ENCODE results near the gene OSER1.
"Not testable (repeated sequence)": the region's sequence is repeated elsewhere in the genome, so short reads cannot be mapped to it uniquely, and the experiment has no call there.

The OSER1 gene

GRCh38 chr20:44235702-44236101 lies 25.1 kb upstream of the OSER1 start:
- TF ChIP-seq CTCF (IDR thresholded peaks at IDR 0.05; ENCODE audit: low read depth, low read length, missing control alignments) = no peak
- DNase-seq (ENCODE audit: low read depth) = no peak

GRCh38 chr20:44234566-44235317 lies 24.2 kb upstream of the OSER1 start:
- no peak for DNase-seq (ENCODE audit: low read depth)
- TF ChIP-seq CTCF (IDR thresholded peaks at IDR 0.05; ENCODE audit: low read depth, low read length, missing control alignments) = no peak
- H3K4me3 ChIP-seq (ENCODE audit: low read depth, low read length) = no peak overlapping the region

More at GRCh38 chr20:44235702-44236101, 25.1 kb upstream of the OSER1 start:
- no peak overlapping the region for H3K4me3 ChIP-seq (ENCODE audit: low read depth, low read length)

DNA sequence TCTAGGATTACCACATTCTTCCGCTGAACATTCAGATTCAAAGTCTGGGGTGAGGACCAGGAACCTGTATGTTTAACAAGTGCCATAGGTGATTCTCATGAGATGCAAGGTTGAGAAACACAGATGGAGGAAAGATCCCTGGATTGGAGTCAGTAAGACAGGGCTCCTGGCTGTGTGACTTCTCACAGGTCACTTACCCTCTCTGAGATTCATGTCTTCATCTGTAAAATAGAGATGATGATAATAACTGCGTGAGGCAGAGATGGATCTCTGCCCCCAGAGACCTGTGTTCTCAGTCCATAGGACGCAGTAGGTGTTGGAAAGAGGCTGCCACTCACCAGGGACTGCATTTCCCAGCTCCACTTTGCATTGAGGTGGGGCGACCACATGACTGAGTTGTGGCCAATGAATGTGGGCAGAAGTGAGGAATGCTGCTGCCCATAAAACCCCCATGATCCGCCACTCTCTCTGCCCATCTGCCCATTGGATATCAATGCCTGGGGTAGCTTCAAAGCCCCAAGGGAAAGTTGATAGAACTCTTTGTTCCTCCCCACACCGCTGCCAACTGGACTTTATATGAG lies 23.0 kb upstream of the OSER1 start:
- TF ChIP-seq CTCF (IDR thresholded peaks at IDR 0.05; ENCODE audit: low read depth, low read length, missing control alignments) = no peak
- DNase-seq (ENCODE audit: low read depth) = no peak
- no peak overlapping the region for H3K4me3 ChIP-seq (ENCODE audit: low read depth, low read length)

DNA sequence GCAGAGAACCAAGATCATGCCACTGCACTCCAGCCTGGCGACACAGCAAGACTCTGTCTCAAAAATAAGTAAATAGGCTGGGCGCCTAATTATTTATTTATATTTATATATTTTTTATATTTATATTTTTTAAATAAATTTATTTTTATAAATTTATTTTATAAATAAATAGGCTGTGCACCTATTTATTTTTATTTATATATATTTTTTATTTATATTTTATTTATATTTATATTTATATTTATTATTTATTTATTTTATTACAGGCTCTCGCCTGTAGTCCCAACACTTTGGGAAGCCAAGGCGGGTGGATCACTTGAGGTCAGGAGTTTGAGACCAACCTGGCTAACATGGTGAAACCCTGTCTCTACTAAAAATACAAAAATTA lies 21.9 kb upstream of the OSER1 start:
- not testable (repeated sequence) for DNase-seq (ENCODE audit: low read depth); H3K4me3 ChIP-seq (ENCODE audit: low read depth, low read length)

DNA sequence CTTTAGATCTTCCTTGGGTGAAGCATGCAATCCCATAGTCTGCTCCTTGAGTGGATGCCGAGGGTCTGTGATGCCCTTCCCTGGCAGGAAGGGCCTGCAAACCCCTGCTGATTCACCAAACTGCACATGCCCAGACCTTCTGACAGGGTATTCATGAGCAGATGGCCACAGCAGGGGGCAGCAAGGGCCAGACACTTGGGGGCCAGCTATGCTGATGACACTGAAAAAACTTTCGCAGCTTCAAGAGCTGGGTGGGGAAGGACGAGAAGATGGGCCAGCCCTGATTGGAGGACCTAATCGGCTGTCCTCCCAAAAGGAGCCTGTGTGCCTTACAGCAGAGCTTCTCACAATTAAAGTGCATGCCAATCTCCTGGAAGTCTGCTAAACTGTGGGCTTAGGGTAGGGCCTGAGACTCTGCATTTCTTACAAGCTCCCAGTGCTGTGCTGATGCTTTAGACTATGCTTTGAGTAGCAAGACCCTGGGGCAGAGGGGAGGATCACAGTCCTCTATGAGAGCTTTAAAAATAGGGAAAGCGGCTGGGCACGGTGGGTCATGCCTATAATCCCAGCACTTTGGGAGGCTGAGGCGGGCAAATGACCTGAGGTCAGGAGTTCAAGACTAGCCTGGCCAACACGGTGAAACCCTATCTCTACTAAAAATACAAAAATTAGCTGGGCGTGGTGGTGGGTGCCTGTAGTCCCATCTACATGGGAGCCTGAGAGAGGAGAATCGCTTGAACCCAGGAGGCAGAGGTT lies 21.3 kb upstream of the OSER1 start:
- H3K4me3 ChIP-seq (ENCODE audit: low read depth, low read length) = no peak overlapping the region
- no peak for TF ChIP-seq CTCF (IDR thresholded peaks at IDR 0.05; ENCODE audit: low read depth, low read length, missing control alignments)
- no peak for DNase-seq (ENCODE audit: low read depth)

DNA sequence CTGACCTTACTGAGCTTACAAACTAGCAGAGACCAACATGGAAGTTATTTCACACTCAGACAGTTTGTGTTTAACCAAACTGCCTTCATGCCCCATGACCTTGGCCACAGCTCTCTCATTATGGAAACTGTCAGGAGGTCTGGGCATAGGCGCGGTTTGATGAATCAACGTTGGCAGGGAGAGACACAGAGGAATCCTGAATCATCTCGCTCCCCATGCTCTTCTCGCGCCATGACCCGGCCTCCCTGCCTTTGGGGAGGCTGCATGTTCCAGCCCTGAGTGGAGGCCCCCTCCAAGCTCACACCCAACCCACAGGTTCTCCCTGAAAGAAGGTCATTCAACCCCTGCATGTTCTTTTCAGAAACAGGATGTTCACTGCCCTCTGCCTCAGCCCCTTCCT lies 20.6 kb upstream of the OSER1 start:
- H3K4me3 ChIP-seq (ENCODE audit: low read depth, low read length) = no peak overlapping the region
- DNase-seq (ENCODE audit: low read depth) = no peak
- TF ChIP-seq CTCF (IDR thresholded peaks at IDR 0.05; ENCODE audit: low read depth, low read length, missing control alignments) = no peak

DNA sequence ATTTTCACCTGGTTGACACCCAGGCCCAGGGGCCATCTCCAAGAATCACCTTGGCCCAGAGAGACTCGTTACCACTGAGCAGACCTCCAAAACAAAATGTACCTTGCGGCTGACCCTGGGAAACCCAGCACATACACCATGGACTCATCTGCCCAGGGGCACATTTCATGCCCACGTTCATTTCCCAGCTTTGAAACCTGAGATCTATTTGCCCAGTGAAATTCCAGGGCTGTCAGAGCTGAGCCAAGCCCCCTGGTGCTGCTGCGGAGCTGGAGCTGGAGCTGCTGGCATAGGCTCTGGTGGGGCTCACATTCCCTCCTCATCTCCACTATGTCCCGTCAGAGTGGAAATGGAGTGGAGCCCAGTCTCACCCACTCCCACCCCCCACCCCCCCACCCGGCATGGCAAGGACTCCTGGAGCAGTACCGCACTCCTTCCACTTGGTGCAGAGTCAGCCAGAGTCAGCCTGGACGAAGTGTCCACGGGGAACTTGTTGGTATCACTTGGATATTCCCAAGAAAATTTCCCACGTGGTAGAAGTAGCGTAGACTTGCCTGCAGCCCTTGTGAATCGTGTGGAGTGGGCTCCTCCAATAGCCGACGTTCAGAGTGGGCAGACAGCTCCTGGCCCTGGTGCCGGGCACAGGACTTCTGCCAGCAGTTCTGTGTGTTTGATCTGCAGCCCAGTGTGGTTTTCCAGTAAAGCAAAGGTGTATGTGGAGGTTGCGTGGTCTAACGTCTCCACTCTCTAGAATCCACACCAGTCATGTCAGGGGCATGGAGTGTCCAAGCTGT lies 18.1 kb upstream of the OSER1 start:
- no peak for DNase-seq (ENCODE audit: low read depth)
- H3K4me3 ChIP-seq (ENCODE audit: low read depth, low read length) = no peak overlapping the region
- no peak for TF ChIP-seq CTCF (IDR thresholded peaks at IDR 0.05; ENCODE audit: low read depth, low read length, missing control alignments)

Data from GM12864 (cell line).